Neural progenitor cell (in vitro differentiated cells): ENCODE measurements around the gene SLC5A6. TPM values are rescaled to one million over a fixed set of nuclear protein-coding genes. Genes with fewer than 3 reads are reported as not detected.

Experiments used
- DNase-seq: peaks from one replicate; pipeline ENCODE4 v3.0.0-alpha.2; 2016; ENCODE audit warnings: low spot score
- H2AFZ ChIP-seq: fragments of 200-600 bp; sonication (generic); replicated peaks from 2 replicates; pipeline ENCODE4 v1.6.1; 2016; ENCODE audit warnings: antibody characterized with exemption
- H3F3A ChIP-seq: fragments of 200-600 bp; sonication (generic); 2 replicates; pipeline ENCODE4 v1.6.1; 2016; ENCODE audit warnings: antibody characterized with exemption, low read depth
- H3K27ac ChIP-seq: fragments of 200-600 bp; sonication (generic); 2 replicates; pipeline ENCODE4 v1.5.1; 2016; ENCODE audit warnings: mild to moderate bottlenecking
- H3K27me3 ChIP-seq: fragments of 200-600 bp; sonication (generic); 2 replicates; pipeline ENCODE4 v1.6.1; 2016; ENCODE audit warnings: mild to moderate bottlenecking, moderate library complexity
- H3K36me3 ChIP-seq: fragments of 200-600 bp; sonication (generic); 2 replicates; pipeline ENCODE4 v1.5.1; 2016
- H3K4me1 ChIP-seq: fragments of 200-600 bp; sonication (generic); 2 replicates; pipeline ENCODE4 v1.6.1; 2016; ENCODE audit warnings: mixed run types
- H3K4me2 ChIP-seq: fragments of 200-600 bp; sonication (generic); 2 replicates; pipeline ENCODE4 v1.6.1; 2016
- H3K4me3 ChIP-seq: fragments of 200-600 bp; sonication (generic); 2 replicates; pipeline ENCODE4 v1.5.1; 2016
- H3K79me2 ChIP-seq: fragments of 200-600 bp; sonication (generic); 2 replicates; pipeline ENCODE4 v1.6.1; 2016; ENCODE audit warnings: low read depth
- H3K9ac ChIP-seq: fragments of 200-600 bp; sonication (generic); 2 replicates; pipeline ENCODE4 v1.6.1; 2016
- H3K9me3 ChIP-seq: fragments of 200-600 bp; sonication (generic); 2 replicates; pipeline ENCODE4 v1.5.1; 2016; ENCODE audit warnings: low read depth
- H4K20me1 ChIP-seq: fragments of 200-600 bp; sonication (generic); 2 replicates; pipeline ENCODE4 v1.6.1; 2016; ENCODE audit warnings: low read depth
- H3K27ac Mint-ChIP-seq: 3 replicates; pipeline ENCODE4 v1.8.0; 2021; ENCODE audit warnings: mixed read lengths
- H3K27me3 Mint-ChIP-seq: 2 replicates; pipeline ENCODE4 v1.8.0; 2022; ENCODE audit warnings: low read depth, mild to moderate bottlenecking, inconsistent platforms, moderate library complexity, mixed read lengths; ENCODE audit not compliant: insufficient read depth
- H3K36me3 Mint-ChIP-seq: 3 replicates; pipeline ENCODE4 v1.8.0; 2021; ENCODE audit warnings: mixed read lengths
- H3K4me1 Mint-ChIP-seq: 3 replicates; pipeline ENCODE4 v1.8.0; 2021; ENCODE audit warnings: mixed read lengths
- H3K4me3 Mint-ChIP-seq: 3 replicates; pipeline ENCODE4 v1.8.0; 2021; ENCODE audit warnings: mild to moderate bottlenecking, moderate library complexity, mixed read lengths
- H3K9me3 Mint-ChIP-seq: 3 replicates; pipeline ENCODE4 v1.8.0; 2020; ENCODE audit warnings: mixed read lengths
- CTCF ChIP-seq: fragments of 200-600 bp; sonication (generic); IDR thresholded peaks from 2 replicates; pipeline ENCODE4 v1.5.1; 2017; ENCODE audit warnings: antibody characterized with exemption, mild to moderate bottlenecking
- EZH2 ChIP-seq: fragments of 200-600 bp; sonication (generic); IDR thresholded peaks from 2 replicates; pipeline ENCODE4 v1.6.1; 2017; ENCODE audit warnings: antibody characterized with exemption, mild to moderate bottlenecking, moderate library complexity
- EZH2phosphoT487 ChIP-seq: fragments of 200-600 bp; sonication (generic); IDR thresholded peaks from 2 replicates; pipeline ENCODE4 v1.6.1; 2017; ENCODE audit warnings: antibody characterized with exemption
- total RNA-seq: library from RNA; depleted of rRNA; stranded (reverse); fragments of >200 nt; gene quantifications from 2 replicates; pipeline ENCODE4 v1.2.3, GENCODE V29; 2015; ENCODE audit warnings: low replicate concordance

SLC5A6 gene
- total RNA-seq, 1 donor from 2014 or later, result 42.8 TPM

GRCh38 chr2:27194538-27195354 is 17.3 kb downstream of the SLC5A6 start:
- Mint-ChIP-seq H3K27me3 (no peaks in the 10 kb centered on the region), H3K9me3 (no peaks in the 10 kb centered on the region), H3K27ac (no peak overlapping the region), H3K4me3 (no peak overlapping the region), H3K36me3 (peaks cover 3% of the 10 kb centered on the region), H3K4me1 (no peaks in the 10 kb centered on the region)
- Histone ChIP-seq H3K79me2 (no peaks in the 10 kb centered on the region), H3F3A (no peaks in the 10 kb centered on the region), H3K36me3 (no peaks in the 10 kb centered on the region), H3K4me2 (no peak overlapping the region), H2AFZ (no peak overlapping the region), H3K27ac (no peak overlapping the region), H3K9me3 (no peaks in the 10 kb centered on the region), H3K27me3 (no peaks in the 10 kb centered on the region), H4K20me1 (no peaks in the 10 kb centered on the region), H3K4me3 (no peak overlapping the region), H3K9ac (no peak overlapping the region), H3K4me1 (no peaks in the 10 kb centered on the region)
- TF ChIP-seq EZH2 (no peak), CTCF (no peak), EZH2phosphoT487 (no peak)
- no peak for DNase-seq

GRCh38 chr2:27191070-27191829 is 20.8 kb downstream of the SLC5A6 start:
- H2AFZ ChIP-seq, result peak overlapping the region; percentile 7
- H3K27me3 ChIP-seq, result no peaks in the 10 kb centered on the region
- Mint-ChIP-seq H3K27ac (no peak overlapping the region), H3K4me1 (no peaks in the 10 kb centered on the region), H3K36me3 (no peaks in the 10 kb centered on the region), H3K9me3 (no peaks in the 10 kb centered on the region), H3K27me3 (no peaks in the 10 kb centered on the region), H3K4me3 (peak overlapping the region; percentile 33)
- TF ChIP-seq CTCF, result peak; percentile 76
- TF ChIP-seq EZH2phosphoT487, result no peak
- H3K27ac ChIP-seq, result no peak overlapping the region
- no peaks in the 10 kb centered on the region for H4K20me1 ChIP-seq
- H3F3A ChIP-seq, result no peaks in the 10 kb centered on the region
- no peak overlapping the region for H3K4me3 ChIP-seq
- no peaks in the 10 kb centered on the region for H3K4me1 ChIP-seq
- no peaks in the 10 kb centered on the region for H3K9me3 ChIP-seq
- peak; percentile 71 for DNase-seq
- H3K9ac ChIP-seq, result no peak overlapping the region
- no peaks in the 10 kb centered on the region for H3K36me3 ChIP-seq
- H3K79me2 ChIP-seq, result no peaks in the 10 kb centered on the region
- no peak overlapping the region for H3K4me2 ChIP-seq

GRCh38 chr2:27189989-27190388 is 22.1 kb downstream of the SLC5A6 start:
- Histone ChIP-seq H3K4me1 (no peaks in the 10 kb centered on the region), H3K79me2 (no peaks in the 10 kb centered on the region), H3K4me3 (no peak overlapping the region), H3K27me3 (no peaks in the 10 kb centered on the region), H3K9ac (no peak overlapping the region), H3K9me3 (no peaks in the 10 kb centered on the region), H3K27ac (no peak overlapping the region), H3K36me3 (no peaks in the 10 kb centered on the region), H4K20me1 (no peaks in the 10 kb centered on the region), H3F3A (no peaks in the 10 kb centered on the region), H3K4me2 (no peak overlapping the region), H2AFZ (no peak overlapping the region)
- Mint-ChIP-seq H3K27ac (no peak overlapping the region), H3K9me3 (no peaks in the 10 kb centered on the region), H3K4me1 (no peaks in the 10 kb centered on the region), H3K27me3 (no peaks in the 10 kb centered on the region), H3K36me3 (no peaks in the 10 kb centered on the region), H3K4me3 (no peak overlapping the region)
- no peak for DNase-seq
- TF ChIP-seq CTCF (no peak), EZH2 (no peak), EZH2phosphoT487 (no peak)
